Rectal smooth muscle tissue (tissue), 1 donor: Measurements from ENCODE around the gene DENND2C.

ENCODE experiments used
- H3K27ac ChIP-seq: one replicate; pipeline ENCODE4 v1.7.0; 2013; ENCODE audit warnings: low read depth, low read length, inconsistent platforms
- H3K27me3 ChIP-seq: one replicate; pipeline ENCODE4 v1.7.0; 2013; ENCODE audit warnings: low read length; ENCODE audit not compliant: control insufficient read depth, insufficient read depth
- H3K36me3 ChIP-seq: one replicate; pipeline ENCODE4 v1.7.0; 2013; ENCODE audit warnings: low read length; ENCODE audit not compliant: control insufficient read depth, insufficient read depth
- H3K4me1 ChIP-seq: one replicate; pipeline ENCODE4 v1.7.0; 2013; ENCODE audit warnings: low read length; ENCODE audit not compliant: control insufficient read depth, insufficient read depth
- H3K4me3 ChIP-seq: one replicate; pipeline ENCODE4 v1.7.0; 2013; ENCODE audit warnings: low read length
- H3K9ac ChIP-seq: one replicate; pipeline ENCODE4 v1.7.0; 2013; ENCODE audit warnings: low read length

The DENND2C gene

DNA sequence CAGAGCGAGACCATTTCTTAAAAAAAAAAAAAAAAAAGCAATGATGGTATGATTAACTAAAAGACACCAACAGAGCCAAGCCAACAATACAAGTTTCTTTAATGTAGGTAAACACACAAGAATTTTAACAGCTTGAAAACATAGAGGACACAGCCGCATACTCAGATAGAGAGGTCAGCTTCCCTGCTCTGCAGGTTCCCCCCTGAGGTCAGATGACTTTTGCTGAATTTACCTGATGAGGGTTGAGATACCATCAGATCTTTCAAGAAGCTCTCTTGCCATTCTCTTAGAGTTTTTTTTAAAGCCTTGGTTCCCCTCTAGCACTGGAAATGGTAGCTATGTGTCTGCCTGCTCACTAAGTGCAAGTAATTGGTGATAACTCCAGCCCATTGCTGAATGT, 119.5 kb downstream of the DENND2C start:
- Histone ChIP-seq H3K27me3 (no peaks in the 10 kb centered on the region), H3K36me3 (no peaks in the 10 kb centered on the region), H3K27ac (no peak overlapping the region), H3K4me3 (no peak overlapping the region), H3K4me1 (no peaks in the 10 kb centered on the region), H3K9ac (no peak overlapping the region)

- no peak overlapping the region for H3K27ac ChIP-seq
- H3K4me3 ChIP-seq = no peak overlapping the region
- no peaks in the 10 kb centered on the region for H3K4me1 ChIP-seq
- H3K36me3 ChIP-seq = no peaks in the 10 kb centered on the region
- no peaks in the 10 kb centered on the region for H3K27me3 ChIP-seq
- no peak overlapping the region for H3K9ac ChIP-seq
Measured at GRCh38 chr1:114549137-114549536, 120.7 kb downstream of the DENND2C start.

- no peaks in the 10 kb centered on the region for H3K4me1 ChIP-seq
- H3K36me3 ChIP-seq = no peaks in the 10 kb centered on the region
- no peak overlapping the region for H3K4me3 ChIP-seq
- H3K27ac ChIP-seq = no peak overlapping the region
- H3K27me3 ChIP-seq = no peaks in the 10 kb centered on the region
- no peak overlapping the region for H3K9ac ChIP-seq
Measured at GRCh38 chr1:114547076-114547475, 122.8 kb downstream of the DENND2C start.

- no peaks in the 10 kb centered on the region for H3K4me1 ChIP-seq
- H3K4me3 ChIP-seq = no peak overlapping the region
- H3K27me3 ChIP-seq = no peaks in the 10 kb centered on the region
- no peak overlapping the region for H3K27ac ChIP-seq
- no peaks in the 10 kb centered on the region for H3K36me3 ChIP-seq
- no peak overlapping the region for H3K9ac ChIP-seq
Measured at GRCh38 chr1:114545796-114546195, 124.1 kb downstream of the DENND2C start.

DNA sequence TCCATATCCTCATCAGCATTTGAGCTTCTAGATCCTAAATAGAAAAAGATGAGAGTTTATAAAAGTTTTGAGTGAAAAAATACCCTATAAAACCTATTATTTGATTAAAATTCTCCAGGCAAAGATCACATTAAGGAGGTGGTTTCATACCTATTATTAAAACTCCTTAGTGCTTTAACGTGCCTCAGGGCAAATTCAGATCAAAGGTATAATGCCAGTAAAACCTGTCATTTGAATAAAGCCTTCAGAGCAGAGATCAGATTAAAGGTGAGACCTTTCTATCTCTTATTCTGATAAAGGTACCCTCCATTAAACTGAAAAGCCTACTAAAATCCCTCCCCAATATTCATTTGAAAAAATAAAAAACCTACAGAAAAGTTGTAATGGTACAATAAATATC, 124.5 kb downstream of the DENND2C start:
- Histone ChIP-seq H3K4me3 (no peak overlapping the region), H3K4me1 (no peaks in the 10 kb centered on the region), H3K36me3 (no peaks in the 10 kb centered on the region), H3K27me3 (no peaks in the 10 kb centered on the region), H3K9ac (no peak overlapping the region), H3K27ac (no peak overlapping the region)

DNA sequence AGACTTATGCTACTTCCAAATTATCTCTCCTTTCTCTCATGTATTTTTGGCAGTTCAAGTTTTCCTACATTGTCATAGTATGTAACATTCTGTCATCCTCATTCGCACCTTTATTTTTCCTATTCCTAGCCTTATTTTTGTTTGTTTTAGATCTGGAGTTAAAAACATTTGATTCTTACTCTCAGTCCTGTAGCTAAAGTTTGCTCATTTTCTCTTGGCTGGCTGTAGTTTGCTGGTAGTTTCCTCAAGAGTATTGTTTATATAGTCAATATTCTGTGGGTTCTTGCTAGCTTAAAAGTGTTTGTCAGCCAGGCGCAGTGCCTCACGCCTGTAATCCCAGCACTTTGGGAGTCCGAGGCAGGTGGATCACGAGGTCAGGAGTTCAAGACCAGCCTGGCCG, 129.0 kb downstream of the DENND2C start:
- Histone ChIP-seq H3K4me1 (no peaks in the 10 kb centered on the region), H3K27me3 (no peaks in the 10 kb centered on the region), H3K9ac (no peak overlapping the region), H3K27ac (no peak overlapping the region), H3K36me3 (no peaks in the 10 kb centered on the region), H3K4me3 (no peak overlapping the region)

GRCh38 chr1:114540272-114540671, 129.6 kb downstream of the DENND2C start:
- H3K4me3 ChIP-seq = no peak overlapping the region
- H3K9ac ChIP-seq = no peak overlapping the region
- no peaks in the 10 kb centered on the region for H3K4me1 ChIP-seq
- no peak overlapping the region for H3K27ac ChIP-seq
- no peaks in the 10 kb centered on the region for H3K36me3 ChIP-seq
- no peaks in the 10 kb centered on the region for H3K27me3 ChIP-seq

DNA sequence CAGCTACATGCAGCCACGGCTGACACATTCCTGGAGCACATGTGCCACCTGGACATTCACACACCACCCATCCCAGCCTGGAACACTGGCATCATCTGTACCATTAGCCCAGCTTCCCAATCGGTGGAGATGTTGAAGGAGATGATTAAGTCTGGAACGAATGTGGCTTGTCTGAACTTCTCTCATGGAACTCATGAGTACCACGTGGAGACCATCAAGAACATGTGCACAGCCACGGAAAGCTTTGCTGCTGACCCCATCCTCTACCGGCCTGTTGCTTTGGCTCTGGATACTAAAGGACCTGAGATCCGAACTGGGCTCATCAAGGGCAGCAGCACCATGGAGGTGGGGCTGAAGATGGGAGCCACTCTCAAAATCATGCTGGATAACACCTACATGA, 133.8 kb downstream of the DENND2C start:
- no peaks in the 10 kb centered on the region for H3K36me3 ChIP-seq
- H3K27ac ChIP-seq = no peak overlapping the region
- no peak overlapping the region for H3K9ac ChIP-seq
- H3K27me3 ChIP-seq = no peaks in the 10 kb centered on the region
- no peak overlapping the region for H3K4me3 ChIP-seq
- H3K4me1 ChIP-seq = no peaks in the 10 kb centered on the region

- Histone ChIP-seq H3K36me3 (no peaks in the 10 kb centered on the region), H3K27me3 (no peaks in the 10 kb centered on the region), H3K27ac (no peak overlapping the region), H3K4me3 (no peak overlapping the region), H3K9ac (no peak overlapping the region), H3K4me1 (no peaks in the 10 kb centered on the region)
Measured at GRCh38 chr1:114535401-114535800, 134.4 kb downstream of the DENND2C start.
